Prostate gland (tissue), 2 donors: Measurements from ENCODE around the gene QRFP.

ENCODE experiments used
- CTCF ChIP-seq, 4 experiments: fragments of 200-600 bp in 2 of 4; fragments of 450-650 bp in 2 of 4; sonication (generic) in 2 of 4; IDR thresholded peaks; 1 replicate in 3 of 4; 2 replicates in 1 of 4; pipeline ENCODE4 v1.5.1; 2016 to 2019; ENCODE audit warnings: antibody characterized with exemption in 4 of 4, mild to moderate bottlenecking in 2 of 4, moderate library complexity in 2 of 4
- POLR2AphosphoS5 ChIP-seq: sonication (generic); formaldehyde crosslinking; IDR thresholded peaks from one replicate; pipeline ENCODE4 v1.6.1; 2017; ENCODE audit warnings: antibody characterized with exemption

- TF ChIP-seq CTCF (IDR thresholded peaks at IDR 0.05) (no peak), POLR2AphosphoS5 (no peak)
These were observed 23.0 kb upstream of the QRFP start for GRCh38 chr9:130919559-130920145.
